ENCODE data around the gene MIPEP.
"Not testable (repeated sequence)": the region's sequence is repeated elsewhere in the genome, so short reads cannot be mapped to it uniquely, and the experiment has no call there.

DNA sequence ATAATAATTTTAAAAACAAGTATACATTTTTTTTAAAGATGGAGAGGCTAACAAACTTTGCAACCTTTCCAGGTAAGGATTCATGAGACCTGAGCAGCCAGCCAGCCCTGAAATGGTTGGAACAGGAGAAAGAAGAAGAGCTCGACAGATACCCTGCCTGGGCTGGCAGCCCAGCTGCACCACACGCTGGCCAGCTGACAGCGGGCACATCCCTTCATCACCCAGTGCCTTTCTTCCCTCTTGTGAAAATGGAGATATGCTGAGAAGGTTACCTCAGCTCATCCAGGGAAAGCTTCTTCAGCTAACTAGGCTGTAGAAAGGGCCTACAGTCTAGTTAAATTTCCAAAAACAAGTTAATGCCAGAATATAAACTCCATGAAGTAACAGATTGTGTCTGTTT lies 4.8 kb downstream of the MIPEP start:
- TF ChIP-seq REST (IDR thresholded peaks at IDR 0.05; ENCODE audit: borderline replicate concordance); TAF1 (IDR thresholded peaks at IDR 0.05; ENCODE audit: low read depth); EZH2 (IDR thresholded peaks at IDR 0.05; ENCODE audit: borderline replicate concordance, insufficient read depth, low read length, poor library complexity, severe bottlenecking); POLR2AphosphoS5 (IDR thresholded peaks at IDR 0.05); RAD21 (conservative IDR thresholded peaks at IDR 0.05); EP300 (conservative IDR thresholded peaks at IDR 0.05; ENCODE audit: poor library complexity, severe bottlenecking); MXI1 (conservative IDR thresholded peaks at IDR 0.05; ENCODE audit: poor library complexity, severe bottlenecking): not testable (repeated sequence)
- TF ChIP-seq, protein P1, sequence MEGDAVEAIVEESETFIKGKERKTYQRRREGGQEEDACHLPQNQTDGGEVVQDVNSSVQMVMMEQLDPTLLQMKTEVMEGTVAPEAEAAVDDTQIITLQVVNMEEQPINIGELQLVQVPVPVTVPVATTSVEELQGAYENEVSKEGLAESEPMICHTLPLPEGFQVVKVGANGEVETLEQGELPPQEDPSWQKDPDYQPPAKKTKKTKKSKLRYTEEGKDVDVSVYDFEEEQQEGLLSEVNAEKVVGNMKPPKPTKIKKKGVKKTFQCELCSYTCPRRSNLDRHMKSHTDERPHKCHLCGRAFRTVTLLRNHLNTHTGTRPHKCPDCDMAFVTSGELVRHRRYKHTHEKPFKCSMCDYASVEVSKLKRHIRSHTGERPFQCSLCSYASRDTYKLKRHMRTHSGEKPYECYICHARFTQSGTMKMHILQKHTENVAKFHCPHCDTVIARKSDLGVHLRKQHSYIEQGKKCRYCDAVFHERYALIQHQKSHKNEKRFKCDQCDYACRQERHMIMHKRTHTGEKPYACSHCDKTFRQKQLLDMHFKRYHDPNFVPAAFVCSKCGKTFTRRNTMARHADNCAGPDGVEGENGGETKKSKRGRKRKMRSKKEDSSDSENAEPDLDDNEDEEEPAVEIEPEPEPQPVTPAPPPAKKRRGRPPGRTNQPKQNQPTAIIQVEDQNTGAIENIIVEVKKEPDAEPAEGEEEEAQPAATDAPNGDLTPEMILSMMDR (IDR thresholded peaks at IDR 0.05; ENCODE audit: poor library complexity, severe bottlenecking): not testable (repeated sequence)

Measured in neural cell (in vitro differentiated cells).